Measurements from ENCODE around the gene ENTREP3.
"Not testable (repeated sequence)": the region's sequence is repeated elsewhere in the genome, so short reads cannot be mapped to it uniquely, and the experiment has no call there.

ENTREP3 gene

GRCh38 chr1:155250633-155251449 is 4.4 kb downstream of the ENTREP3 start:
- DNase-seq (ENCODE audit: low spot score), result peak; percentile 92

DNA sequence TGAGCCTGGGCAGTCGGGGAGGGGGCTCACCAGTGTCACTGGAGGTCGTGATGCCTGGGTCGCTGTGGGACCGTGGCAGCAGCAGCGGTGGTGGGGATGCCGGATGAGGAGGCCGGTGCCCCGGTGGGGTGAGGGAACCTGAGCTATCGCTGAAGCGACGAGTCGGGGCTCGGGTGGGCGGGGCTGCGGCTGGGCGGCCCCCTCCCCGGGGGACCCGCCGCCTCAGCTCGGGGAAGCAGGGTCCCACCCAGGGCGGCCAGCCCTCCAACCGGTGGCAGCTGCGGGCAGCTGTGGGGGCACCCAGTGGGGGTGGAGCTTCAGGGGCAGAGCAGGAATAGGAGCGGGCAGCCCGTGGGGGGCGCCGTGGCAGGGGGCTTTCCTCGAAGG is 5.0 kb downstream of the ENTREP3 start:
- DNase-seq (ENCODE audit: low spot score), result no peak

GRCh38 chr1:155247667-155248553 is 7.4 kb downstream of the ENTREP3 start:
- no peak for DNase-seq (ENCODE audit: low spot score)

GRCh38 chr1:155246796-155247195 is 8.5 kb downstream of the ENTREP3 start:
- DNase-seq (ENCODE audit: low spot score), result not testable (repeated sequence)

DNA sequence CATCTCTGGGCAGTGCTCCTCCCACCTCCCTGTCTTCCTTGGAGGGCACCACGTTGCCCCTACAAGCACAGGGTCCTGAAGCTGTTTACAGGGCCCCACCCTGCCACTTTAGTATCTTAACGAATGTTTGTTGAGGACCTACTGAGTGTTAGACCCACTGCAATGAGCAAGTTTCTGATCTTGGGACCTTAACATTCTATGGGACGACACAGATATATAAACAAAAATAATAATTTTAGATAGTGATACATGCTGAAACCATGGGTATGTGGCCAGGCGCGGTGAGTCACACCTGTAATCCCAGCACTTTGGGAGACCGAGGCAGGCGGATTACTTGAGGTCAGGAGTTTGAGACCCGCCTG is 10.1 kb downstream of the ENTREP3 start:
- DNase-seq (ENCODE audit: low spot score), result no peak

GRCh38 chr1:155244368-155245162 is 10.7 kb downstream of the ENTREP3 start:
- peak; percentile 99 for DNase-seq (ENCODE audit: low spot score)

DNA sequence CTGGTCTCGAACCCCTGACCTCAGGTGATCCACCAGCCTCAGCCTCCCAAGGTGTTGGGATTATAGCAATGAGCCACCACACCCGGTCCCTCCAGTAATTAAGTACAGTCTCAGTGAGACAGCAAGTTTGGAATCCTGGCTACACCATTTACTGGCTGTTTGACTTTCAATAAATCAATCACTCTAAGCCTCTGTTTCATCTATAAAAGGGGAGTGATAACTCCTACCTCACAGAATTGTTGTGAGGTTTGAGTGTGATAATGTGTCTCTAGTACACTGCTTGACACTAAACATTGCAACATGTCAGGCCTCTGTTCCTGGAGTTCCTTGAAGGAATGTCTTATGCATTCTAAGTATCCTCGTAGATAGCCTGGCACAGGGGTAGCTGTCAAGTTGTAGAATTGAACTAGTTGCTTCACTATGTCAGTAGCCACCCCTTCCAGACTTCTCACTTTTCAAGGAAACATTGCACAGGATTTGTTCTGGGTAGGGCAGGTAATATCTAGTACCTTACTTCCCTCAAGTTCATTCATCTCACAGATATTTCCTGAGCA is 12.4 kb downstream of the ENTREP3 start:
- no peak for DNase-seq (ENCODE audit: low spot score)

DNA sequence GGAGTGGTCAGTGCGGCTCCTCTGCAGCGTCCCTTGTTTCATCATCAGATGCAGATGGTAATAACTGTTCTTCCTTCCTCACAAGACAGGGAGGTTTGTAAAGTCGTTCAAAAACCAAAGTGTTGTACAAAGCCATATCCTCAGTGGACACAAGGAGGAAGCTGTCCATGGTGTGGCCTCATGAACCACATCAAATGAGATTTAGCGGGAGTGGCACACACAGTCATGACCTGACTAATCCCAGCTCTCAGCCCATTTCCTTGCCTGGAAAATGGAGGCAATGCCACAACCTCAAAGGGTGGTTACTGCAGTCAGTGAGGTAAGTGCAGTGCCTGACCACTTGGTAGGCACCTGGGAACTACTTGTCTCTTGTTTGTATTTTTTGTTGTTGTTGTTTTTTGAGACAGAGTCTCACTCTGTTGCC is 13.4 kb downstream of the ENTREP3 start:
- no peak for DNase-seq (ENCODE audit: low spot score)

- DNase-seq (ENCODE audit: low spot score), result no peak
These were observed 14.1 kb downstream of the ENTREP3 start for GRCh38 chr1:155241069-155241679.

DNA sequence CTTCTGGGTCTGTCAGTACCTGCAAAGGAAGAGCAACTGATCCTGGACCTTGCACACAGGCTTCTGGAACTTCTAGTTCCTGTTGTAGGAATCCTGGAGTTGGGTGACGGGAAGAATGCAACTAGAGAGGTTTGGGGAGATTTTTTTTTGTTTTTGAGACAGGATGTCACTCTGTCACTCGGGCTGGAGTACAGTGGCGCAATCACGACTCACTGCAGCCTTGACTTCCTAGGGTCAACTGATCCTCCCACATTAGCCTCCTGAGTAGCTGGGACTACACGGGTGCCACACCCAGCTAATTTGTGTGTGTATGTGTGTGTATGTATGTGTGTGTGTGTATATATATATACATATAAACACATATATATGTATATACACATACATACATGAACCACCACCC is 18.8 kb downstream of the ENTREP3 start:
- no peak for DNase-seq (ENCODE audit: low spot score)

DNA sequence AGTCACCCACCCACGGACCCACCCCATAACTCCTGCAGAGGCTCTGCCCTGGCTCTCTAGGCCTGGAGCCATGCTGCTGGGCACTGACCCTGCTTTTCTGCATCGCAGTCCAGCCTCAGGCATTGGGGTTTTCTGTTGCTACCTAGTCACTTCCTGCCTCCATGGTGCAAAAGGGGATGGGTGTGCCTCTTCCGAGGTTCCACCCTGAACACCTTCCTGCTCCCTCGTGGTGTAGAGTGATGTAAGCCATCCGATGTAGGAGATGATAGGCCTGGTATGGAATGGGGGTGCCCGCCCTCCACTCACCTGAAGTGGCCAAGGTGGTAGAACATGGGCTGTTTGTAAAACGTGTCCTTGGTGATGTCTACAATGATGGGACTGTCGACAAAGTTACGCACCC is 19.9 kb downstream of the ENTREP3 start:
- DNase-seq (ENCODE audit: low spot score), result not testable (repeated sequence)

DNA sequence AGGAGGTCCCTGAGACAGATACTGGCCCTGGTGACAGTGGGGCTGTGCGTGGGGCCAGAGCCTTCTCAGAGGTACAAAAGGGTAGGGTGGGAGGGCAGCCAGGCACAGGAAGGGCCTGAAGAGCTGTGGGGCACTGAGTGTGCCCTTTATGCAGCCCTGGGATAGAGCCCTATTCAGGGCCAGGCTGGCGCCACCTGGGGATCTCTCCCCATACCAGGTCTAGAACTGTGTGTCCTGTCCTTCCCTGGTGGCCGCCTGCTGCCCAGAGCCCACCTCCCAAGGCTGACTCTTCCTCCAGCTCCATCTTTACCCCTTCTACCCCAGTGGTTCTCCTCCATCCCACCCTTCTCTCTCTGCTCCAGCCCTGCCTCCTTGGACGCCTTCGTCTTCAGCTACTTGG is 21.8 kb downstream of the ENTREP3 start:
- DNase-seq (ENCODE audit: low spot score), result not testable (repeated sequence)

GRCh38 chr1:155232001-155232978 is 23.0 kb downstream of the ENTREP3 start:
- peak; percentile 85 for DNase-seq (ENCODE audit: low spot score)

- not testable (repeated sequence) for DNase-seq (ENCODE audit: low spot score)
These were observed 24.0 kb downstream of the ENTREP3 start for GRCh38 chr1:155231302-155231701.

DNA sequence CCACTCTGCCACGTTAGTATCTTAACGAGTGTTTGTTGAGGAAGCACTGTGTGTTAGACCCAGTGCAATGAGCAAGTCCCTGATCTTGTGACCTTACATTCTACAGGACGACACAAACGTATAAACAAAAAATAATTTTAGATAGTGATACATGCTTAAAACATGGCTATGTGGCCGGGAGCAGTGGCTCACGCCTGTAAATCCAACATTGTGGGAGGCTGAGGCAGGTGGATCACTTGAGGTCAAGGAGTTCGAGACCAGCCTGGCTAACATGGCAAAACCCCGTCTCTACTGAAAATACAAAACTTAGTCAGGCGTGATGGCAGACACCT is 27.2 kb downstream of the ENTREP3 start:
- no peak for DNase-seq (ENCODE audit: low spot score)

DNA sequence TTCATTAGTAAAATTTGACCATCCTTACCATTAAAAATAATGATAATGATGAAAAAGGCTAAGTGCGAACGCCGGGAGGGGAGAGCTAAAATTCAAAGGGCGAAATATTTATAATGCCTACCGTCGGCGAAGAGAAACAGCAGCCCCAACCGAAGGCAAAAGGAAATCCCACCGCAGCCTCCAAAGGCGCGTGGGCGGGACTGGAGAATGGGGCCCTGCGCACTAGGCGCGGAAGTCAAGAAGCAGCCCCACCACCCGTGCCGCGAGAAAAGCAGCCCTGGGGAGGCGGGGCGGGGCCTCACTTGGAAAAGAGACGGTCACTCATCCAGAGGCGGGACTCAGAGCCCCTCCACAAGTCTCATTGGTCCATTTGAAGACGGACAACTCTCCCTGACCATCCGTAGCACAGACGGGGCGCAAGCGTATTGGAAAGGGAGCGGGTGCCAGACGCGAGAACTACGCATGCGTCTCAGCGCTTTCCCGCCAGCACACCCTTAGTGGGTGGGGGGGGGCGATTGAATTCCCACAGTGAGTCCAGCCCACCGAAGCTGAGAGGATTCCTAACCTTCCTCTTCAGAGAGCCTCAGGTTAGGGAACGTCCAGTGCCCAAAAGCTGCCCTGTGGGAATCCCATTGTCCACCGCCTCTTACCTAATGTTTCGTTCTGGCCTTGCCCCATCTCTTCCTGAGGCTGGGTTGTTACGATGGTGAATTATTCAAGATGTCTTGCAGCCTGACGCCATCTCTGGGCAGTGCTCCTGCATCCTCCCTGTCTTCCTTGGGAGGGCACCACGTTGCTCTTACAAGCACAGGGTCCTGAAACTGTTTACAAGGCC is 27.8 kb downstream of the ENTREP3 start:
- DNase-seq (ENCODE audit: low spot score), result peak; percentile 99

DNA sequence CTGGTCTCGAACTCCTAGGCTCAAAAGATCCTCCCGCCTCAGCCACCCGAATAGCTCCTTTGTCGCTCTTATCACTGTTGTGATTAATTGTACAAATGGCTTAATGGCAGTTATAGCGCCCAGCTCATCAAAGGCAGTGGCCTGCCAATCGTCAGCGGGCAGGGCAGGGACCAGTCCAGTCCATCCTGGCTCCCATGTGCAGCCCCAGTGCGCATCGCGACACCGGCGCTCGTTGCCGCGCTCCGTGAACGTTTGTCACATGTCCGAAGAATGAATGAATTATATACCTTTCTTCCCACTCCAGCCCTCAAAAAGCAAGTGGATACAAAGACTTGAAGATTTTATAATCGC is 28.4 kb downstream of the ENTREP3 start:
- no peak for DNase-seq (ENCODE audit: low spot score)

DNA sequence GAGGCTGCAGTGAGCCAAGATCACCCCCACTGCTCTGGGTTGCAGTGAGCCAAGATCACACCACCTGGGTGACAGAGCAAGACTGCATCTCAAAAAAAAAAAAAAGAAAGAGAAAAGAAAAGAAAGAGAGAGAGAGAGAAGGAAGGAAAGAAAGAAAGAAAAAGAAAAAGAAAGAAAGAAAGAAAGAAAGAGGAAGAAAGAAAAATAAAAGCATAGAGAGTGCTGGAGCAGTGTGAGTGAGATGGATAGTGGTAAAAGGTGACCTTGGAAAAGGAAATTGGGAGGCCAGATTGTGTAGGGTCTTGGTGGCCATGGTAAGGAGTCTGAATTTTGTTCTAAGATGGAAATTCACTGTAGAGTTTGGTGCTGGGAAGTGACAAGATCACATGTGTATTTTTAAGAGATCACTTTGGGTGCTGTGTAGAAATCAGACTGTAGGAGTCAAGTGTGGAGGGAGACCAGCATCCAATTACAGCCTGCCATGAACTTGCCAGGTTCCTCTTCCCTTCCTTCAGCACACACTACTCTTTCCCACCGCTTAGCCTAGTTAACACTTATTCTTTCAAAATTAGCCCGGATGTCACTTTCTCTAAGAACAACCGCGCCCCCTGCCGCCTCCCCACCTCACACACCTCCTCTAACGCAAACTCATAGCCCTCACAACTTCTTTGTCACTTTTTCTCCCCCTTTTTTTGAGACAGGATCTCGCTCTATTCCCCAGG is 28.9 kb downstream of the ENTREP3 start:
- peak; percentile 80 for DNase-seq (ENCODE audit: low spot score)

GRCh38 chr1:155225404-155225759 is 29.9 kb downstream of the ENTREP3 start:
- DNase-seq (ENCODE audit: low spot score), result not testable (repeated sequence)

Data from left forelimb (tissue), 1 donor.